Activated gamma-delta T cell (primary cell): ENCODE data around the gene CCDC137.
A peak's percentile ranks its signal among the peaks of the same experiment; 100 is the strongest.

Source experiments
- DNase-seq: peaks from one replicate; lab custom pipeline; 2025; lab: John Stamatoyannopoulos, UW

Gene CCDC137

DNA sequence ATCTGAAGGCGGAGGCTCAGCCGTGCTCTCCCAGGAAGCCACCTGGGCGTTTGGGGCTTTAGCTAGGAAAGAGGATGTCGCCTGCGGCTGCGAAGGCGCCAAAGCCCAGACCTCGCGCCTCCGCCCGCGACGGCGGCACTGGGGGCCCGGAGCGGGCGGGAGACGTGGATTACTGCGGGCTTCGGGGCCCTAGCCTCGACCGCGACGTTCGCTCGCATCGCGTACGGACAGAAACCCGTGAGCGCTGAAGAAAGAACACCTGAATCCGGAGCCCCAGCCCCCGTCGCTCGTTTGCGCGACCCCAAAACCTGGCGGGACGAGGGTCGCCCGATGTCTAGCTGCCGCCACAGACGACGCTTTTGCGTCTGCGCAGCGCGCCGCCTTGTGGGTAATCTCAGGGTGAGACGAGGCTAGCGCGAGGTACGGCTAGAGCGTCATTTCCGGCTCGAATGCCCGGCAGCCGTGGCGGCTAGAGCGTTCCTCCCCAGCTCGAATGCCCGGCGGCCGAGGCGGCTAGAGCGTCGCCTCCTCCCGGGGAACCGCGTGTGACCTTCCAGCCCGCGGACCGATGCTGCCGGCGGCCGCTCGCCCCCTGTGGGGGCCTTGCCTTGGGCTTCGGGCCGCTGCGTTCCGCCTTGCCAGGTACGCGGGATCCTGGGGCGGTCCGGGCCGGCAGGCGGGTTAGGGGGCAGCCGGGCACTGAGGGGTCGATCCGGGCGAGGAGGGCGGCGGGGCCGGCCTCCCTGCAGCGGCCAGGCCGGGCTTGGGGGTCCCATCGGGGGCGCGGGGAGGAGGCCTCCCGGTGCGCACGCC lies 36.6 kb downstream of the CCDC137 start, which contains the start of gene MRPL12:
Gene MRPL12 (plus strand): TSS at position 434 of the 813 bp plus-strand sequence. CDS start 135 bp downstream, at position 569.
- DNase-seq: peak; percentile 87

DNA sequence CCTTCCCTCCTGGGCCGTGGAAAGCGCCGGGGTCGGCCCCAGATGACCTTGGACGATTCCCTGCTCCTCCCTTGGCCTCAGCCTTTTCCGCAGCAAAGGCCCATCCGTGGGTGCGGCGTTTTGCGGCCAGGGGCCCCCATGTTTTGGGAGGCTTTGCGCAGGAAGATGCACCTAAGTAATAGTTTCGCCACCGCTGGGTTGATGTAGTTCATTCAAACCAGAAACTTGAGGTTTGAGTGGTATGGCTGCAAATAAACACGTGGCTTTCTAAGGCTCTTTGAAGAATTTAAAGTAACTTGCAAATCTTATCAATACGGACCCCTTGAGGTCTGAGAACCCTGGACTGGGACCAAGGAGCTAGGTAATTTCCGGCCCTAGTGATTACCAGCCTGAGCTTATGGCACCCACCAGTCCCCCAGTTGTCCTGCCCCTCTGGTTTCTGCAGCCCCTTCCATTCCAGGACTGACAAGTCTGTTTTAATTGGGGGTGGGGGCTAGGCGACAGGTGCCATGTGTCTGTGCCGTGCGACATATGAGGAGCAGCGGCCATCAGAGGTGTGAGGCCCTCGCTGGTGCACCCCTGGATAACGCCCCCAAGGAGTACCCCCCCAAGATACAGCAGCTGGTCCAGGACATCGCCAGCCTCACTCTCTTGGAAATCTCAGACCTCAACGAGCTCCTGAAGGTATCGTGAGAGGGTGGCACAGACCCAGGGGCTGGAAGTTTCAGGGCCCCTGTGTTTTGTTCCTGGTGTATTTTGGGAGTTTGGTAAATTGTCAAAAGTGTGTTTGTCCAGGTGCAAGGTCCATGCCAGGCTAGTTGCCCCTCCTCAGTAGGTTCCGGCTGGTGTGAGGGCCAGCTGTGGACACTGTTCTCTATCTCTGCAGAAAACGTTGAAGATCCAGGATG lies 37.5 kb downstream of the CCDC137 start:
- DNase-seq: no peak

DNA sequence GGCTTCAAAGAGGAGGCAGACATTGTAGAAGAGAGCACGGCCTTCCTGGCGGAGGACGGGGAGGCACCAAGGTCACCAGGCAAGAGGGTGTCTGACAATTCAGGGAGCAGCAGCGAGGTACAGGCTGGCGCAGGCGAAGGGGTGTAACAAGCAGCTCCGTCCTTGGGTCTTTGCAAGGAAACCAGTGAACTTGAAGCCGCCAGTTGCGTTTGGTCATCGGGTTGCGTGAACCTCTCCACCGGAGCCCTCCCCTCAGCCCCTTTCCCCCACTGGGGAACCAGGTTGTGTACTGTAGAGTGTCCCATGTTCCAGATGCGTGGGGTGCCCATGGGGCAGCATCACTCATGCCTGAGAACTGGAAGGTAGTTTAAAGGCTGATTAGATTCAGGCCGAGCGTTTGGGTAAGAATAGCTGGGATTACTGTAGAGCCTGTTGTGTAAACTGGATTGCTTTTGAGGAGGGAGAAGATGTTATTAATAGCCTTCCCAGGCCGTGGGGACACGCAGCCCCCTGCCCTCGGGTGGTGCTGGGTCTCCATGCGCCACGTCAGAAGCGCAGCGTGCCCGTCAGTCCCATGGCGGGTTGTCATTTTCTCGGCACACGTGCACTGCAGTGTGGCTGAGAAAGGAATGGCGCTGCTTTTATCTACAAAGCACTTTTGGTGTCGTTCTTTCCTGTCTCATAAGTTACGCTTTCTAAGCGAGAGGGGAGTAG lies 39.1 kb downstream of the CCDC137 start:
- no peak for DNase-seq

DNA sequence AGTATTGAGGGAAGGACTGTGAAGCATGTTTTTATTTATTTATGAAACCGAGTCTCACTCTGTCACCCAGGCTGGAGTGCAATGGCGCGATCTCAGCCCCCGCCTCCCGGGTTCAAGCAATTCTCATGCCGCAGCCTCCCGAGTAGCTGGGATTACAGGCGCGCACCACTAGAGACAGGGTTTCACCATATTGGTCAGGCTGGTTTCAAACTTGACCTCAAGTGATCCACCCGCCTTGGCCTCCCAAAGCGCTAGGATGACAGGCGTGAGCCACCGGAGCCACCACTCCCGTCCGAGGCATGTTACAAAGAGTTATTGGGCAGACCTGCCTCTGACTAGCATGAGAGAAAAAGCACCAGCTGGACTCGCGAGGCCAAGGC lies 39.7 kb downstream of the CCDC137 start:
- DNase-seq: no peak

DNA sequence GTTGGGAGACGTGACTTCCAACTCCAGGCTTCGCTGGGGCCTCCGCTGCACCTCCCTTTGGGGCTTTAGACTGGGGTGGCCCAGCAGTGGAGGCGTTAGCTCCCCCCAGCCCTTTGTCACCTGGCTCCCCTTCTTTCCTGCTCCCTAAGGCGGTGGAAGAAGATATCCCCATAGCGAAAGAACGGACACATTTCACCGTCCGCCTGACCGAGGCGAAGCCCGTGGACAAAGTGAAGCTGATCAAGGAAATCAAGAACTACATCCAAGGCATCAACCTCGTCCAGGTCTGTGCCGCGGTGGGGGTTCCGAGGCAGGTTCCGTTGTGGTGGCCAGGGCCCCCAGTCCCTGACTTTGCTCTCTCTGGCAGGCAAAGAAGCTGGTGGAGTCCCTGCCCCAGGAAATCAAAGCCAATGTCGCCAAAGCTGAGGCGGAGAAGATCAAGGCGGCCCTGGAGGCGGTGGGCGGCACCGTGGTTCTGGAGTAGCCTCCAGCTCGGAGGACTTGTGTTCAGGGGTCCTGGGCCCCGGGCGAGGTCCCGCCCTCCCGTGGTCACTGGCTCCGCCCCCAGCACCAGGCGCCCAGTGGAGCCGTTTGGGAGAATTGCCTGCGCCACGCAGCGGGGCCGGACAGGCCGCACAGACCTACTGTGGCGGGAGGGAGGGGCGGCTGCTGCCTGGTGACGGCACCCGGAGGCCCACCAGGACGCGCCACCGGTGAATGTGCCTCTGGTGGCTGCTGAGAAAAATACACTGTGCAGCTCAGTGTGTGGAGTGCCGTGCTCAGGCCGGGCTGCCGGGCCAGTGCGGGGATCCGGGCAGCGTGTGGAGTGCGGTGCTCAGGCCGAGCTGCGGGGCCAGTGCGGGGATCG lies 40.5 kb downstream of the CCDC137 start:
- DNase-seq: no peak

DNA sequence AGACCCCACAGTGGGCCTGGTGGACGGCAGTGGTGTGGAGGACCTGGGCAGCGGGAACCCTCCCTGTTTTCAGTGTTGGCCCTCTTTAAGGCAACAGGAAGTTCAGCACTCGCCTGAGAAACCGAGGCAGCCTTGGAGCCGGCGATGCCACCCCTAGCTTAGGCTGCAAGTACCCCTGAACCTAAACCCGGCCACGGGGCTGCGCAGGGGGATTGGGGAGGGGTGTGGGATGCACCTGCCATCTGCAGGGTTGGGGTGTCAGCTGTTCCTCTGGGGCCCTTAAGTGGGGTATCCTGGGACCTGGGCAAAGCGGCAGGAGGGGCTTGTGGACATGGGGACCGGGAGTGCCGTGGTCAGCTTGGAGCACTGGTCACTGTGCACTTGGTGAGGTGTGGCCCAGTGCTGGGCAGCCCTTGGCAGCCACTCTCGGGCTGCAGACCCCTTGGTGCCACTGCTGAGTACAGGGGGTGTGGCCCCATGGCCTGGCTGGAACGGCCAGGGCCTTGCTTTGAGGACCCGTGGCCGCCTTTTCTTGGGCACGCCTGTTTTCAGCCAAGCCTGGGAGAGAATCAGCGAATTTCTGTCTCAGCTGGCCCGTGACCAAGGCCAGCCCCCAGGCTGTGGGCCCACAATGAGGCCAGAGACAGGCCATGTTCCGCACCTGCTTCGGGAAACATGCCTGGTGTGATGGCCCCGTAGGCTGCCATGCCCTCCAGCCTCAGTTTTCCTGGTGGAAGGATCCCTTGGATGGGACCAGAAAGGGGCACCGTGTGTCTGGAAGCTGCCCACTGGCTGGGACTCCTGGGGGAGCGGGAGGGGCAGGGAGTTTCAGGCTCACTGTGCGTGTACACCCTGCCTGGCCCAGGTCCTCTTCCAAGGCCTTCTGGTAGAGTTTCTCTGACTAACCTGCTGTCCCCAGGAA lies 41.4 kb downstream of the CCDC137 start:
- no peak for DNase-seq

DNA sequence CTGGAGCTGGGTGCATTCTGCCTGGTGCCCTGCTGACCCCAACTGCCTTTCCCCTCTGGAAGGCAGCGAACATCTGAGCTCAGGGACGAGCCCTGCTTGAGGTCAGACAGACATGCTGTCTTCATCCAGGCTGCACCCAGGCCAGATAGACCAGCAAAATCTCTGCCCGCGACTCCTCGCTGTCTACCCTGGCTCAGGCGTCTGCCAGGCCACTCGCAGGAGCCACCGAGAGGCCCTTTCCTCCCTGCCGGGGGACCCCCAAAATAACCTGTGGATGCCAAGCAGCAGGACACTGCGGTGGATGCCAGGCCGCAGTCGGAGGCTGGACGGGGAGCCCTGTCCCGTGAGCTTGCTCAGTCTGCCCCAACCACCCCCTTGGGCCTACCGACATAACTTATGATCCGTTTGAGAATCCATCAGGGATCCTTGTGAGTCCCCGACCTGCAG lies 42.2 kb downstream of the CCDC137 start:
- no peak for DNase-seq

DNA sequence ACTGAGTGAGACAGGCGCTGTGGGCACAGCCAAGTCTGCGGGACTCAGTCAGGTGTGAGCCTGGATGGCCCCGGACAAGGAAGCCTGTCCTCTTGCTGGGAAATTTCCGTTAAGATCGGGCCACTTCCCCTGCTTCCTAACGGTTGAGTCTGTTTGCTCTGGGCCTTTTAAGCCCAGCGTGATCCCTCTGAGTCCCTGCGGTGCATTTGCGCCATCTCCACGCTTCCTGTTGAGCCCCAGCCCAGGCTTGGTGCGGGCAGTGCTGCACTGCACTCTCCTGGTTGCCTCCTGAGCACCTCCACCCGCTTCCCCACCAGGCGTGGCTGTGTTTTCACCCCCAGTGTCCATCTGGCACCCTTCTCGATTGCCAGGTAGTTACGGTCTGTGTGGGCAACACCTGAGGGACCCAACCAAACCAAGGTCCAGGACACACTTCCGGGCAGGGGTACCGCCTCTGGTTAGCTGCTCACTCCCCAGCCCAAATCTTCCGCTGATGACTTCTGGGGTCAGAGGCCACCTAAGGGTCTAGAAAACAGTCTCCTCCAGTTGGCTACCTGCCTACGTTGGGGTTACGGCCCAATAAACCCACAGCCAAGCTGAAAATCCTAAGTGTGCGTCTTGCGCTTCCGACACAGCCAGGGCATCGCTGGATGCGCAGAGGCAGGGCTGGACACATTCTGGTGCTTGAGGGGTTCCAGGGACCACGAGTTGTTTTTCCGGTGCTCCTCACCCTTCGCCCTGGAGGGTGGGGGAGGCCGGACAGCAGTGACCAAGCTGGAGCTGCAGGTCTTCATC lies 44.2 kb downstream of the CCDC137 start:
- DNase-seq: no peak

DNA sequence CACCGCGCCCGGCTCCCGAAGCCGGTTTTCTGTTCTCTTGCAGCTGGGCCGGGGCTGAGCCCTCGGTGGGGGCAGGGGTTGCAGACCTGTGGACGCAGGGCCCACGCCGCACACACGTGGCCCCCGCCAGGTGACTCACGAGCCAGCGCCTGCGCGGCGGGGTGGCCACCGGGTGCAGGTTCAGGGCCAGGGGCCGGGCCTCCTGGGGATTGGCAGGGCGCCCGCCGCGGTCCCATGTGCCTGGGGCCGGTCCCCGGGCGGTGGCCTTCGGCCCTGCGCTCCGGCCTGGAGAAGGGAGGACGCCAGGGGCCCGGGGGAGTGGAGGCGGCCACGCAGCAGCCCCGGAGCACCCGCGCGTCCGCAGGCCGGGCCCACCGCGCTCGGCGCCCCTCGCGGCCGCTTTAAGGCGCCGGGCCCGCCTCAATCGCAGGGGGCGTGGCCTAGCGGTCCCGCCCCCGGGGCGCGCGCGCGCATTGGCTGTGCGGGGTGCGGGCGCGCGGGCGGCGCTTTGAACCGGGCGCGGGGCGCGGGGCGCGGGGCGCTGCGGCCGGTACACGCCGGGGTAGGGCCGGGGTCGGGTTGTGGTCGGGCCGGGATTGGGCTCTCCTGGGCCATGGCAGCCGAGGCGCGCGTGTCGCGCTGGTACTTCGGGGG lies 45.4 kb downstream of the CCDC137 start, which contains the start of gene SLC25A10:
Gene SLC25A10 (plus strand): TSS at position 471 of the 654 bp plus-strand sequence. CDS start 143 bp downstream, at position 614.
- peak; percentile 71 for DNase-seq

DNA sequence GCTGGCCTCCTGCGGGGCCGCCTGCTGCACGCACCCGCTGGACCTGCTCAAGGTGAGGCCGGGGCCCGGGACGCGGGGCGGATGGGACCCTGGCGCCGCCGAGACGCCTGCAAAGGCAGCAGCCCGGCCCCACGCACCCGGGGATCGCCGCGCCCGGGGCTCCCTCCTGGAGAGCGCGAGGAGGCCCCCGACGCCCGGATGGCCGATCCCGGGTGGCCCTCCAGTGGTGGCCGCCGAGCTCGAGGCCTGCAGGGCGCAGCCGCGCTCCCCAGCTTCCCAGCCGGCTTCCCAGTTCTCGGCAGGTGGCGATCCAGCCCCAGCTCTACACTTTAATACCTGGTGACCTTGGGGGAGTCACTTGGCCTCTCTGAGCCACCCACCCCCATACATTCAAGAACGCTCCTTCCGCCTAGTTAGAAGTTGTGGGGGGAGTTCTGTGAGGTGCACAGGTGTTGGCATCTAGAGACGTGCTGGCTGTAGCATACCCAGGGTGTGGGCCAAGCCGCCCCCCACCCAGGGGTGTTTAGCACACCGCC lies 46.0 kb downstream of the CCDC137 start:
- DNase-seq: no peak

DNA sequence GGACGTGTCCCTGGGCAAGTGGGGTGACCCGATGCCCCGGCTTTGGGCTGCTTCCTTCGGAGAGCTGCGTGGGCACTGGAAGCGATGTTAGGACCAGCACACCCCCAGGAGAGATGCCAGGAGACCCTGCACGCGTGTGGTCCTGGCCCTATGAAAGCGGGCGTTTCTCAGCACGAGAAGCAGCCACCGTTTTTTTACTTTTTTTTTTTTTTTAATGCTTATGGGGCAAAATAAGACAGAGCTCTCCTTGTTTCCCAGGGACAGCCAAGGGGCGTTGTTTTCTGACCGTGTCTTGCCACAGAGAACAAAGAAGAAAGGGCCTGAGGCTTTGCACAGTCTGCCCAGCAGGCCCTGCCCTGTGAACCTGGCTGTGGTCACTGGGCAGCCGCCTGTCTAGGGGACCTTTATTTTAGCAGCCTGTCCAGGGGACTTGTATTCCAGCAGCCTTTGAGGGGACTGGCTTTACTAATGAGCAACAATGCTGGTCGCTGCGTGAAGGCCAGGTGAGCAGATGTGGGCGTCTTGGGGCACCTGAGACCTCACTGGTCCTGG lies 46.5 kb downstream of the CCDC137 start:
- no peak for DNase-seq

DNA sequence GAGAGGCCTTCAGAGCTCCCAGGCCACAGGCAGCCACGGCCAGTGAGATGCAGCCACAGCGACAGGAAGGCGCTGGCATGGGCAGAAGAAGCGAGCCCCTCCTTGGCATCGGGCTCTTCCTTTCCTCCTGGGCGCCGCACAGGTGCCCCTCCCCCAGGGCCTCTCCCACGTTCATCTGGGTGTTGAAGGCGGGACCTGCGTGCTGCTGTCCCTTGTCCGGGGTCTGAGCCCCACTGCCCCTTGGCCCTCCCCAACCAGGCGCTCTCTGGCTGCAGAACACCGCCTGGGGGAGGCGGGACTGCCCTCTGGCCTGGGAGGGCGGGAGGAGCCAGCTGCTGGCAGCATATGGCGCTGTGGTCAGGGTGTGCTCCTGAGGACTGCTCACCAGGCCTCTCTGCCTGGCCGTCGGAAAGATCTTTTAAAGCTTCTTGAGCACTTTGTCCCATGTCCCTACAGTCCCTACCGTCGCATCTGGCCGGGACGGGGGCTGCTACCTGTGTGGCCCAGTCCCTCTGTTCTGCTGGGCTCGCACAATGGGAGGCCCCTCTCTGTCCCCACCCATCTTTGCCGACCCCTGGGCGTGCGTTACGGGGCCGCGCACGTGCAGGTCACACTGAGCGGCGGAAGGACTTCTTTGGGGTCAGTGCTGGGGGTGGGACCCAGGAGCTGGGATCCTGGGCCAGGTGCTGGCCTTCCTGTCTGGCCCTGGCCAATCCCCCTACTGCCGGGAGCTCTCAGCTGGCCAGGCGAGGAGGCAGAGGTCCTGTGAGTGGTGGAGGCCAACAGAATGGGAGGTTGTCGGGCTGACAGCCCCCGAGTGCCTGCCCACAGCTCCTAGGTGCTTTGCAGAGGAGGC lies 47.2 kb downstream of the CCDC137 start:
- no peak for DNase-seq

DNA sequence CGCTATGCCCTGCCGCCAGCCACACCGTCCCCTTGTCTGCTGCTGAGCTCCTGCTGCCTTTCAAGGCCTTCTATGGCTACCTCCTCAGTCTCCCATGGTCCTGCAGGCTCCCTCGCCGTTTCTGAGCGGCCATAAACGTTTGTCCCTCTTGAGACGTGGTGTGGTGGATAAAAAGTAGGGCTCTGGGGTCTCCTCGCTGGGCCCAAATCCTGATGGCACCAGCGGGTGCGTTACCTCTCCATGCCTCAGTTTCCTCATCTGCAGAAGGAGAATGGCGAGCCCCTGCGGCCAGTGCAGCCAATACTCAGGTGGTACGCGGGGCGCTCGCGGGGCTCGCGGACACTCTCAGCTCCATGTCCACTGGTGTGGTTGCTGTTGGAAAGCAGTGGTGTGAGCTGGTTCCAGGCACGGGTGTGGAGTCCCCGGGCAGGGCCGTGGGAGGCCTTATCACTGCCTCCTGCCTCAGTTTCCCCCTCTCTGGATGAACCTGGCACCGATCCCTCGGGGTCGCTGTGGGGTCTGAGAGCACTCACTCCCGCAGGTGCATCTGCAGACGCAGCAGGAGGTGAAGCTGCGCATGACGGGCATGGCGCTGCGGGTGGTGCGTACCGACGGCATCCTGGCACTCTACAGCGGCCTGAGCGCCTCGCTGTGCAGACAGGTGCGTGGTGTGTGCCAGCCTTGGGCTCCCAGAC lies 48.0 kb downstream of the CCDC137 start:
- no peak for DNase-seq

DNA sequence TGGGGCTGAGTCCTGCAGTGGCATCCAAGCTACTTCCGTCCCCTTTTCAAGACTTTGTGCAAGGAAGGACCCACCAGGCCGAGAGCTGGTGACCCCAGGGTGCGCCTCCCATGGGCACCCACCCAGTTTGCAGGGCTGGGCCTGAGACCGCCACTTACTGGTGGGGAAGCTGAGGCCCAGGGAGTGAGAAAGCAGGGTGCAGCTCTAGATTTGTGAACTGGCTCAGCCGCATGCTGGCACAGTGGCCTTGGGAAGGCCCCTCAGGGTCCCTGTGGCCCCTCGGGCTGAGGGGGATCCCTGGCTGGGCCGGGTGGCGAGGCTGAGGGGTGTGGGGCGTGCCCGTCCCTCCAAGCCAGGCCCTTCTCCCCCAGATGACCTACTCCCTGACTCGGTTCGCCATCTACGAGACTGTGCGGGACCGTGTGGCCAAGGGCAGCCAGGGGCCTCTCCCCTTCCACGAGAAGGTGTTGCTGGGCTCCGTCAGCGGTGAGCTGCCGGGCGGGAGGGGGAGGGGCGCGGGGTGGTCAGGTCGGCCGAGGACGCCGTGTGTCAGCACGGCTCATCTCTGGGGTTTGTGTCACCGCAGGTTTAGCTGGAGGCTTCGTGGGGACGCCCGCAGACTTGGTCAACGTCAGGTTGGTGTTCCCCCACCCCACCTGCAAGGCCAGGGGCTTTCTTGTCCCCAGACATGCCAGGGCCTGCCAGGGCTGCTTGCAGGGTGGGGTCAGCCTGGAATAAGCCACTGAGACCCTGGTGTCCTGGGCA lies 48.8 kb downstream of the CCDC137 start:
- DNase-seq: no peak

DNA sequence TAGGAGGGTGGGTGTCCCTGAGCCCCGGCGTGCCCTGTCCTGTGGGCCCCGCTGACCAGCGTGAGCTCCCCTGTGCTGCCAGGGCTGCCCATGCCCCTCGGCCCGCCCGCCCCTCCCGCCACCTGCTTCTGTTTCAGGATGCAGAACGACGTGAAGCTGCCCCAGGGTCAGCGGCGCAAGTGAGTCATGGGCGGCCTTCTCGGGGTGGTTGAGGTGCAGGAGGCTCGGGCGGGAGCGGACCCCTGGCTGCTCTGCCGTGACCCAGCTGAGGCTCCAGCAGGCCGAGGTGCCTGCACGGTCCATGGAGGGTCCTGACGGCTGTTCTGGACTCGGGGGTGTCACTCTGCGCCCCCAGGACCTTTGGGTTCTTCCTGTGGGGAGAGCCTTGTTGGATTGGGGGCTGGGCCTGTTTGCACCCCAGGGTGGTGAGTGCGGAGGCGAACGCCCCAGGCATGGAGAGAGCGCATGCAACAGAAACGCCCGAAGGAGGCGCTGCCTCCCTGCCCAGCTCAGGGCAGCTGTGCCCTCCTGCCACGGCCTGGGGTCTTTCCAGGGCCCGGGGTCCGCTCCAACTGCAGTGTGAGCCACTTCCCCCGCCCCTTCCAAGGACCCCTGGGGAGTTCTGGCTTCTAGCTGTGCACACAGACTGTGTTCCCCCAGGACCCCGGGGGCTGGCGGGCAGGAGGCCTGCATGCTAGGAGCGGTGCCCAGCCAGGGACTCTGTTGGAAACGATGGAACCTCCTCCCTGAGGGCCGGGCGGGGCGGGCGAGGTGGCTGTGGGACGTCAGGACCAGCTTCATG lies 49.5 kb downstream of the CCDC137 start:
- DNase-seq: no peak
